K562 (cell line): ENCODE results near the gene BCORL1. TPM values are rescaled to one million over a fixed set of nuclear protein-coding genes. Genes with fewer than 3 reads are reported as not detected.

Source experiments
- ATAC-seq: fragments of 200-7000 bp; cut with Tn5 transposase; 3 replicates; pipeline ENCODE4 v1.9.1; 2020; ENCODE audit warnings: moderate library complexity
- BruUV-seq: library from RNA; stranded (reverse); fragments of 400-500 nt; replicated peaks from 2 replicates; lab custom pipeline; 2021; lab: Mats Ljungman, UMichigan
- CTCF ChIA-PET: fragments of 300-600 bp; formaldehyde crosslinking; extraction: SDS; loops from one replicate; lab custom pipeline; 2021; ENCODE audit warnings: low intra/inter-chr PET ratio; lab: Yijun Ruan, JAX
- POLR2A ChIA-PET: fragments of 300-600, 350-650 bp; sonication (Branson Sonifier 250); formaldehyde crosslinking; extraction: SDS; loops from one replicate; lab custom pipeline; 2021; ENCODE audit warnings: antibody characterized with exemption, inconsistent platforms; lab: Yijun Ruan, JAX
- DNase-seq, 4 experiments: peaks; one replicate each; pipeline versions ENCODE4 v3.0.0 to v3.0.0-alpha.2; 2011 to 2018; ENCODE audit warnings: low spot score in 3 of 4, mixed read lengths in 3 of 4; ENCODE audit errors: extremely low read depth in 1 of 4
- FAIRE-seq: peaks from 2 replicates; lab custom pipeline; 2011; peaks lifted over from hg19 to GRCh38; lab: Jason Lieb, UNC
- H2AFZ ChIP-seq: 2 replicates; pipeline ENCODE4 v1.6.0; 2011; ENCODE audit warnings: low read depth, low read length, control low read depth, inconsistent platforms
- H3K27ac ChIP-seq: fragments of 200-600 bp; 3 replicates; pipeline ENCODE4 v1.8.0; 2011; ENCODE audit warnings: low read depth, mild to moderate bottlenecking, control low read depth, inconsistent platforms, low read length, moderate library complexity, mixed read lengths; ENCODE audit errors: extremely low read depth
- H3K27me3 ChIP-seq, 2 experiments: fragments of 300-600 bp in 1 of 2; 2 replicates in 1 of 2; 3 replicates in 1 of 2; pipeline versions ENCODE4 v1.6.0 to v1.8.0; 2011; ENCODE audit warnings: inconsistent platforms in 2 of 2, low read length in 2 of 2, mild to moderate bottlenecking in 1 of 2, mixed read lengths in 1 of 2, moderate library complexity in 1 of 2; ENCODE audit not compliant: control insufficient read depth in 2 of 2, insufficient read depth in 2 of 2
- H3K36me3 ChIP-seq: fragments of 300-600 bp; 3 replicates; pipeline ENCODE4 v1.8.0; 2011; ENCODE audit warnings: mild to moderate bottlenecking, low read length, inconsistent platforms; ENCODE audit not compliant: control insufficient read depth, insufficient read depth
- H3K4me1 ChIP-seq, 2 experiments: fragments of 200-600 bp in 1 of 2; replicated peaks in 1 of 2; 2 replicates in 1 of 2; 3 replicates in 1 of 2; pipeline versions ENCODE4 v1.5.1 to v1.8.0; 2011; ENCODE audit warnings: inconsistent platforms in 2 of 2, low read length in 2 of 2, mild to moderate bottlenecking in 1 of 2, mixed read lengths in 1 of 2, moderate library complexity in 1 of 2; ENCODE audit not compliant: control insufficient read depth in 2 of 2, insufficient read depth in 2 of 2
- H3K4me2 ChIP-seq: 2 replicates; pipeline ENCODE4 v1.6.1; 2011; ENCODE audit warnings: low read length, control low read depth, inconsistent platforms, mixed read lengths; ENCODE audit not compliant: insufficient read depth
- H3K4me3 ChIP-seq: fragments of 200-600 bp; sonication (generic), shearing (Covaris generic); 2 replicates; pipeline ENCODE4 v1.5.1; 2016; ENCODE audit warnings: control low read depth, inconsistent platforms
- H3K79me2 ChIP-seq: fragments of 200-600 bp; 3 replicates; pipeline ENCODE4 v1.8.0; 2011; ENCODE audit warnings: low read length, inconsistent platforms; ENCODE audit not compliant: control insufficient read depth, insufficient read depth
- H3K9ac ChIP-seq, 2 experiments: 2 replicates each; pipeline versions ENCODE4 v1.6.0 to v1.6.1; 2011; ENCODE audit warnings: low read depth in 2 of 2, low read length in 2 of 2, control low read depth in 1 of 2, inconsistent platforms in 1 of 2, mild to moderate bottlenecking in 1 of 2, mixed read lengths in 1 of 2; ENCODE audit not compliant: insufficient read depth in 1 of 2
- H3K9me1 ChIP-seq: one replicate; pipeline ENCODE4 v1.6.0; 2011; ENCODE audit warnings: inconsistent platforms, mild to moderate bottlenecking, low read length, moderate library complexity; ENCODE audit not compliant: control insufficient read depth, insufficient read depth
- H3K9me3 ChIP-seq: replicated peaks from 2 replicates; pipeline ENCODE4 v1.5.1; 2011; ENCODE audit warnings: low read depth, low read length, inconsistent platforms; ENCODE audit not compliant: control insufficient read depth, insufficient read depth
- H4K20me1 ChIP-seq: replicated peaks from 2 replicates; pipeline ENCODE4 v1.6.1; 2011; ENCODE audit warnings: low read length, inconsistent platforms, mixed read lengths; ENCODE audit not compliant: control insufficient read depth, insufficient read depth
- NFRKB ChIP-seq: fragments of 450-650 bp; IDR thresholded peaks from 2 replicates; pipeline ENCODE4 v1.6.1; 2016; ENCODE audit warnings: low read depth
- RERE ChIP-seq: sonication (generic); formaldehyde crosslinking; IDR thresholded peaks from 2 replicates; pipeline ENCODE4 v1.8.0; 2023; ENCODE audit warnings: missing genetic modification reagents, mild to moderate bottlenecking, borderline replicate concordance
- RNF2 ChIP-seq: sonication (generic); IDR thresholded peaks from 2 replicates; pipeline ENCODE4 v1.6.1; 2016
- TFE3 ChIP-seq: fragments of 450-650 bp; formaldehyde crosslinking; IDR thresholded peaks from 2 replicates; pipeline ENCODE4 v1.4.0; 2020; ENCODE audit warnings: mild to moderate bottlenecking, mixed read lengths
- ZNF318 ChIP-seq, 2 experiments: fragments of 450-650 bp; IDR thresholded peaks; 2 replicates each; pipeline ENCODE4 v1.6.1; 2016; ENCODE audit warnings: mild to moderate bottlenecking in 2 of 2, borderline replicate concordance in 1 of 2, low read depth in 1 of 2, moderate library complexity in 1 of 2
- ZNF324 ChIP-seq: fragments of 250-450 bp; sonication (Bioruptor Pico); IDR thresholded peaks from 2 replicates; pipeline ENCODE4 v1.4.0; 2020; ENCODE audit warnings: mild to moderate bottlenecking
- ZSCAN29 ChIP-seq: fragments of 450-650 bp; IDR thresholded peaks from 2 replicates; pipeline ENCODE4 v1.6.1; 2017
- WGBS: fragments of 100-300 bp; shearing (Covaris generic); methylation state at CpG from one replicate; pipeline ENCODE4 v1.1.6; 2016; ENCODE audit warnings: low coverage, mixed read lengths; ENCODE audit not compliant: insufficient coverage; ENCODE audit errors: missing lambda C conversion rate; 5-methylcytosine and 5-hydroxymethylcytosine counted together
- in situ Hi-C: fragments of 300-500 bp; cut with MboI; formaldehyde crosslinking; loops from 4 replicates; pipeline ENCODE4 v1.15.0; 2018; ENCODE audit warnings: inconsistent platforms, mixed read lengths
- intact Hi-C: fragments of 100-400 bp; cut with micrococcal nuclease; formaldehyde crosslinking; loops from 2 replicates; pipeline ENCODE4 v1.14.2; 2022
- polyA plus RNA-seq, 8 experiments: library from polyadenylated mRNA; depleted of rRNA in 4 of 8; stranded (reverse) in 5 of 8; unstranded in 3 of 8; fragments of >200 nt; fragmentation: Nextera tagmentation in 2 of 8; fragmentation: Illumina TruSeq in 1 of 8; extraction: Ambion mirVana in 2 of 8; extraction: Trizol in 1 of 8; gene quantifications; 2 replicates each; pipeline versions ENCODE4 v1.2.1 to v1.2.3, GENCODE V29; 2011 to 2014; ENCODE audit warnings: inconsistent platforms in 1 of 8, missing spikeins in 1 of 8
- total RNA-seq, 7 experiments: library from RNA; depleted of rRNA in 6 of 7; stranded (reverse); fragments of >200 nt in 6 of 7; fragmentation: Illumina TruSeq in 2 of 7; extraction: Trizol in 2 of 7; gene quantifications; 2 replicates each; pipeline versions ENCODE4 v1.2.1 to v1.2.3, GENCODE V29; 2011 to 2021; ENCODE audit warnings: low replicate concordance in 1 of 7

The BCORL1 gene
- total and polyA plus RNA-seq, 9 of the 15 experiments (the other 6 are each of a cell fraction or from before 2014, with no cell fraction given): 0.48 to 29.6 (median 2.1) TPM

- Histone ChIP-seq H3K9ac (no peak overlapping the region), H3K9me3 (no peaks in the 10 kb centered on the region), H3K27me3 (no peaks in the 10 kb centered on the region), H3K36me3 (no peaks in the 10 kb centered on the region), H3K4me1 (peaks cover 0 to 3% of the 10 kb centered on the region in 2 experiments; a peak in 2 of 5 replicates), H3K4me2 (no peak overlapping the region), H3K79me2 (no peaks in the 10 kb centered on the region), H3K4me3 (no peak overlapping the region), H3K27ac (no peak overlapping the region), H4K20me1 (no peaks in the 10 kb centered on the region), H2AFZ (no peak overlapping the region), H3K9me1 (no peaks in the 10 kb centered on the region)
- 8% methylated on average over 1 of the region's 1 CpG for WGBS
- intact Hi-C loops: no loop called here
- ATAC-seq: no peak
- in situ Hi-C loops: no loop called here
- no peak for DNase-seq
- FAIRE-seq: no peak
- CTCF ChIA-PET: no interaction called here
- no TSS peak for BruUV-seq
- POLR2A ChIA-PET: no interaction called here
- no peak for TF ChIP-seq ZNF324 (CRISPR knock-in tag)
- no peak for TF ChIP-seq RNF2
- TF ChIP-seq RERE (CRISPR knock-in tag): no peak
- TF ChIP-seq TFE3 (CRISPR knock-in tag): no peak
- TF ChIP-seq ZNF318 (IDR thresholded peaks at IDR 0.05; ENCODE audit: borderline replicate concordance in 1 of 2, low read depth in 1 of 2): no peak
- TF ChIP-seq NFRKB: no peak
- TF ChIP-seq ZSCAN29: no peak
Observed at GRCh38 chrX:129945131-129945530, 37.3 kb upstream of the BCORL1 start.
